CD14-positive monocyte (primary cell): Measurements from ENCODE around the gene UBE2H. TPM values are rescaled to one million over a fixed set of nuclear protein-coding genes. Genes with fewer than 3 reads are reported as not detected.

ENCODE experiments used
- DNase-seq, 3 donors: peaks; one replicate each; pipeline ENCODE4 v3.0.0-alpha.2; 2011 to 2022
- H2AFZ ChIP-seq: 2 replicates; pipeline ENCODE4 v1.6.0; 2012; ENCODE audit warnings: mild to moderate bottlenecking, low read depth, low read length, inconsistent platforms; ENCODE audit not compliant: insufficient read depth, poor library complexity, severe bottlenecking
- H3K27ac ChIP-seq, 2 donors: 1 replicate in 1 of 2; 2 replicates in 1 of 2; pipeline ENCODE4 v1.5.1; 2012 to 2013; ENCODE audit warnings: low read length in 2 of 2, control low read depth in 1 of 2, inconsistent platforms in 1 of 2, low read depth in 1 of 2, mild to moderate bottlenecking in 1 of 2
- H3K27me3 ChIP-seq, 2 donors: one replicate each; pipeline versions ENCODE4 v1.6.0 to v1.6.1; 2011 to 2013; ENCODE audit warnings: low read length in 2 of 2; ENCODE audit not compliant: control insufficient read depth in 2 of 2, insufficient read depth in 2 of 2
- H3K36me3 ChIP-seq, 2 donors: replicated peaks in 1 of 2; 1 replicate in 1 of 2; 2 replicates in 1 of 2; pipeline versions ENCODE4 v1.5.1 to v1.6.1; 2012 to 2013; ENCODE audit warnings: low read length in 2 of 2, control low read depth in 1 of 2, inconsistent platforms in 1 of 2, mild to moderate bottlenecking in 1 of 2; ENCODE audit not compliant: insufficient read depth in 2 of 2, control insufficient read depth in 1 of 2
- H3K4me1 ChIP-seq, 2 donors: 1 replicate in 1 of 2; 2 replicates in 1 of 2; pipeline versions ENCODE4 v1.5.1 to v1.6.1; 2012 to 2013; ENCODE audit warnings: low read length in 2 of 2, control low read depth in 1 of 2, inconsistent platforms in 1 of 2, mild to moderate bottlenecking in 1 of 2, moderate library complexity in 1 of 2; ENCODE audit not compliant: insufficient read depth in 2 of 2, control insufficient read depth in 1 of 2
- H3K4me2 ChIP-seq: replicated peaks from 2 replicates; pipeline ENCODE3; 2012; ENCODE audit warnings: low read length, moderate library complexity, mild to moderate bottlenecking; ENCODE audit not compliant: poor library complexity, severe bottlenecking; ENCODE audit errors: extremely low read depth
- H3K4me3 ChIP-seq, 3 experiments: fragments of 200-600 bp in 1 of 3; sonication (generic) in 1 of 3; replicated peaks in 1 of 3; 1 replicate in 2 of 3; 2 replicates in 1 of 3; pipeline ENCODE4 v1.5.1; 2011 to 2013; ENCODE audit warnings: low read length in 3 of 3, mild to moderate bottlenecking in 3 of 3, control low read depth in 2 of 3, low read depth in 2 of 3, inconsistent platforms in 1 of 3, moderate library complexity in 1 of 3
- H3K79me2 ChIP-seq: 2 replicates; pipeline ENCODE4 v1.6.0; 2012; ENCODE audit warnings: mild to moderate bottlenecking, control low read depth, inconsistent platforms, low read length, moderate library complexity; ENCODE audit not compliant: insufficient read depth
- H3K9ac ChIP-seq: 2 replicates; pipeline ENCODE4 v1.6.0; 2017; ENCODE audit warnings: low read length, mild to moderate bottlenecking; ENCODE audit not compliant: insufficient read depth, poor library complexity, severe bottlenecking
- H3K9me3 ChIP-seq, 2 donors: replicated peaks in 1 of 2; 1 replicate in 1 of 2; 2 replicates in 1 of 2; pipeline versions ENCODE4 v1.5.1 to v1.6.1; 2012 to 2013; ENCODE audit warnings: low read length in 2 of 2, control low read depth in 1 of 2; ENCODE audit not compliant: control insufficient read depth in 1 of 2, insufficient read depth in 1 of 2
- H4K20me1 ChIP-seq: 2 replicates; pipeline ENCODE4 v1.6.0; 2012; ENCODE audit warnings: mild to moderate bottlenecking, low read length, control low read depth, moderate library complexity; ENCODE audit not compliant: insufficient read depth
- H3K27ac Mint-ChIP-seq, 7 donors: one replicate each; pipeline ENCODE4 v1.8.0; 2020; ENCODE audit warnings: mild to moderate bottlenecking in 7 of 7, mixed read lengths in 7 of 7, moderate library complexity in 6 of 7, inconsistent platforms in 2 of 7
- H3K27me3 Mint-ChIP-seq, 3 donors: one replicate each; pipeline ENCODE4 v1.8.0; 2021 to 2022; ENCODE audit warnings: low read depth in 3 of 3, mild to moderate bottlenecking in 3 of 3, mixed read lengths in 3 of 3, moderate library complexity in 3 of 3, inconsistent platforms in 1 of 3
- H3K36me3 Mint-ChIP-seq, 2 donors: one replicate each; pipeline ENCODE4 v1.8.0; 2020; ENCODE audit warnings: mixed read lengths in 2 of 2, inconsistent platforms in 1 of 2, mild to moderate bottlenecking in 1 of 2
- H3K4me1 Mint-ChIP-seq: one replicate; pipeline ENCODE4 v1.8.0; 2020; ENCODE audit warnings: mild to moderate bottlenecking, mixed read lengths
- H3K4me3 Mint-ChIP-seq, 2 donors: one replicate each; pipeline ENCODE4 v1.8.0; 2020; ENCODE audit warnings: mild to moderate bottlenecking in 2 of 2, mixed read lengths in 2 of 2, moderate library complexity in 1 of 2
- H3K9me3 Mint-ChIP-seq, 7 donors: one replicate each; pipeline ENCODE4 v1.8.0; 2020 to 2022; ENCODE audit warnings: mixed read lengths in 7 of 7, mild to moderate bottlenecking in 6 of 7, moderate library complexity in 6 of 7, inconsistent platforms in 2 of 7
- WGBS: methylation state at CpG from one replicate; pipeline ENCODE4 v1.1.5; 2013; ENCODE audit warnings: missing lambda C conversion rate; ENCODE audit not compliant: insufficient coverage; 5-methylcytosine and 5-hydroxymethylcytosine counted together
- intact Hi-C, 2 donors: fragments of 100-400 bp; cut with micrococcal nuclease; formaldehyde crosslinking; loops; one replicate each; pipeline versions ENCODE4 v1.15.0 to v1.15.1; 2023
- polyA plus RNA-seq, 3 donors: library from polyadenylated mRNA; depleted of rRNA in 1 of 3; unstranded in 2 of 3; stranded (reverse) in 1 of 3; fragments of 300-500 nt in 2 of 3; fragments of >200 nt in 1 of 3; fragmentation: Illumina TruSeq in 2 of 3; gene quantifications; 1 replicate in 2 of 3; 2 replicates in 1 of 3; pipeline ENCODE4 v1.2.3, GENCODE V29; 2012 to 2021
- TF ChIP-seq, protein P1 (sequence below): fragments of 200-600 bp; IDR thresholded peaks from one replicate; pipeline ENCODE4 v1.8.0; 2022; ENCODE audit warnings: antibody characterized with exemption, mild to moderate bottlenecking

The UBE2H gene
- polyA plus RNA-seq, 3 donors = 12.6 to 26.0 (median 16.0) TPM

GRCh38 chr7:129986600-129986999 is 33.8 kb upstream of the UBE2H start:
- TF ChIP-seq, protein P1, sequence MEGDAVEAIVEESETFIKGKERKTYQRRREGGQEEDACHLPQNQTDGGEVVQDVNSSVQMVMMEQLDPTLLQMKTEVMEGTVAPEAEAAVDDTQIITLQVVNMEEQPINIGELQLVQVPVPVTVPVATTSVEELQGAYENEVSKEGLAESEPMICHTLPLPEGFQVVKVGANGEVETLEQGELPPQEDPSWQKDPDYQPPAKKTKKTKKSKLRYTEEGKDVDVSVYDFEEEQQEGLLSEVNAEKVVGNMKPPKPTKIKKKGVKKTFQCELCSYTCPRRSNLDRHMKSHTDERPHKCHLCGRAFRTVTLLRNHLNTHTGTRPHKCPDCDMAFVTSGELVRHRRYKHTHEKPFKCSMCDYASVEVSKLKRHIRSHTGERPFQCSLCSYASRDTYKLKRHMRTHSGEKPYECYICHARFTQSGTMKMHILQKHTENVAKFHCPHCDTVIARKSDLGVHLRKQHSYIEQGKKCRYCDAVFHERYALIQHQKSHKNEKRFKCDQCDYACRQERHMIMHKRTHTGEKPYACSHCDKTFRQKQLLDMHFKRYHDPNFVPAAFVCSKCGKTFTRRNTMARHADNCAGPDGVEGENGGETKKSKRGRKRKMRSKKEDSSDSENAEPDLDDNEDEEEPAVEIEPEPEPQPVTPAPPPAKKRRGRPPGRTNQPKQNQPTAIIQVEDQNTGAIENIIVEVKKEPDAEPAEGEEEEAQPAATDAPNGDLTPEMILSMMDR = no peak
- Histone ChIP-seq H3K4me2 (no peak overlapping the region), H3K27ac (no peak overlapping the region), H3K36me3 (no peaks in the 10 kb centered on the region), H3K27me3 (no peaks in the 10 kb centered on the region), H4K20me1 (no peaks in the 10 kb centered on the region), H3K4me3 (no peak overlapping the region), H3K9me3 (no peaks in the 10 kb centered on the region), H3K9ac (no peak overlapping the region), H3K4me1 (no peaks in the 10 kb centered on the region), H3K79me2 (no peaks in the 10 kb centered on the region), H2AFZ (no peak overlapping the region)
- WGBS = 100% methylated on average over 3 of the region's 9 CpGs
- Mint-ChIP-seq H3K27ac (no peak overlapping the region), H3K4me1 (no peaks in the 10 kb centered on the region), H3K27me3 (peaks cover 3 to 8% (median 4%) of the 10 kb centered on the region in 3 donors), H3K36me3 (no peaks in the 10 kb centered on the region), H3K4me3 (no peak overlapping the region), H3K9me3 (no peaks in the 10 kb centered on the region)
- intact Hi-C loops = no loop called here
- DNase-seq = no peak

DNA sequence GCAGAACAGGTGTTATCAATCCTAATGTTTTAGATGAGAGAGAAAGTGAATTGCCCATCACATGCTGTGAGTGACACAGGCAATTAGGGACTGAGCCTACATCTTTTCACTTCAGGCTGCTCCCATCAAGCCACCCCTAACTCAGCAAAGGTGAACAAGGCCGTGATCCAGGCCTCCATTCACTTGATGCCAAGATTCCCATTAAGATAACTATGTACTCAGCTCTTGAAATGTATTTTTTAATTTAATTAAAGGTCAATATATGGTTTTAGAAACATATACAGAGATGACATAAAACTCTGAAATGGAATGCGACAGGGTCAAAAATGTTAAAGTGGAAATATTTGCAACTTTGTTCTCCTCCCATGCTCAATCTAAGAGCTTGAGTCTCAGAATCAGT is 27.9 kb upstream of the UBE2H start:
- no CpG with 5 or more reads among the region's 2 CpGs for WGBS
- no peaks in the 10 kb centered on the region for H4K20me1 ChIP-seq
- H2AFZ ChIP-seq = no peak overlapping the region
- H3K27ac Mint-ChIP-seq = no peak overlapping the region
- no peaks in the 10 kb centered on the region for H3K79me2 ChIP-seq
- peaks cover 2 to 8% (median 2%) of the 10 kb centered on the region in 3 donors for H3K27me3 Mint-ChIP-seq
- H3K27ac ChIP-seq = no peak overlapping the region
- H3K27me3 ChIP-seq = no peaks in the 10 kb centered on the region
- H3K9ac ChIP-seq = no peak overlapping the region
- H3K4me3 ChIP-seq = no peak overlapping the region
- H3K36me3 ChIP-seq = no peaks in the 10 kb centered on the region
- H3K4me1 ChIP-seq = no peaks in the 10 kb centered on the region
- no peak overlapping the region for H3K4me2 ChIP-seq
- H3K36me3 Mint-ChIP-seq = no peaks in the 10 kb centered on the region
- H3K4me1 Mint-ChIP-seq = no peaks in the 10 kb centered on the region
- intact Hi-C loops = no loop called here
- no peaks in the 10 kb centered on the region for H3K9me3 ChIP-seq
- peaks cover 0 to 2% (median 0%) of the 10 kb centered on the region in 7 donors for H3K9me3 Mint-ChIP-seq
- H3K4me3 Mint-ChIP-seq = no peak overlapping the region
- TF ChIP-seq, protein P1 = no peak
- no peak for DNase-seq
